Posterior cingulate gyrus (tissue), 11 donors: ENCODE measurements around the gene MYO3A.

Source experiments
- DNase-seq, 10 donors: peaks; one replicate each; pipeline versions ENCODE4 v3.0.0 to v3.0.0-alpha.2; 2020 to 2021; ENCODE audit warnings: mixed read lengths in 3 of 10
- intact Hi-C: fragments of 100-400 bp; cut with DNase I; formaldehyde crosslinking; loops from one replicate; pipeline ENCODE4 v1.15.1; 2023

Gene MYO3A

DNA sequence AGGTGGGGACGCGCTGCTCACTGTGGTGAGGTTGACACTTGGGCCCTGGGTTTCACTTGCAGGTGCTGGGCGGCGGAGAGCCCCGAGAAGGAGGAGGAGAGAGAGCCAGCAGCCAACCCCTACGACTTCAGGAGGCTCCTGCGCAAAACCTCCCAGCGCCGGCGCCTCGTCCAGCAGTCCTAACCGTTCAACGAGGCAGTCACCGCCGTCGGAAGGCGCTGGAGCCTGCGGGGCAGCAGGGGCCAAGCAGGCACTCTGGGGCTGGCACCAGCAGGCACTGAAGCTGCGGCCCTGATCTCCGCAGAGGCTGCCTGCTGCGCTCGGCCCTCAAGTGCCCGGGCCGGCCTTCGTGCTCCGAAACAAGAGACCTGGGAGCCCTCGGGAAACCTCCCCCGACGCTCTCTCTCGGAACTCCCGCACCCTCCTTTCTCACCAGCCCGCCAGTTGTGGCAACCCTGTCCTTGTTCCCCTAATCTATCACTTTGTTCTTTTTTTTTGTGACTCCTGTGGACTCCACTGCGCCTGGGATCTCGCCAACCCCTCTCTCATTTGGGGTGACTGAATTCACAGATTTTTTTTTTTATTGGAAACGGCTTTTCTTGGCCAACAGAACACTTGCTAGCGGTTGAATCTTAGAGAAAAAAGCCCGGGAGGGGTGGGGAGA, 277.9 kb downstream of the MYO3A start:
- peak in 1 of 10 donors; percentile 60 for DNase-seq
- intact Hi-C loops: no loop called here

DNA sequence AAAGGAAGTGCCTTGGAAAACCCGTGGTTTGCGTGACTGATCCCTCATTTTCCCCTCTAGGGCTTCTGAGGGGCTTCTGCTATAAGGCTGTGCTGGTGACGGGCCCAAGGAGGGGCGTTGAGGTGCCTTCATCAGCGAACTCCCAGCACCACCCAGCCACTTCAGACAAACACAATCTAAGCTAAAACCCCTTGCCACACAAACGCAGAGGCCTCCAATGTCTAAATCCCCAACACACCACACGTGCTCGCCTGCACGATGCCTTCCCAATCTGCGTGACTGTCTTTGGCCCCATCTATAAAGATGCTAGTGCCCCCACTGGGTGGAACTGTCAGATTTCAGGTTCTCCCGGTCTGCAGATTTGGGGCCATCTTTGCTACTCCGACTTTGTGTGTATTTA, 278.5 kb downstream of the MYO3A start:
- no peak for DNase-seq

DNA sequence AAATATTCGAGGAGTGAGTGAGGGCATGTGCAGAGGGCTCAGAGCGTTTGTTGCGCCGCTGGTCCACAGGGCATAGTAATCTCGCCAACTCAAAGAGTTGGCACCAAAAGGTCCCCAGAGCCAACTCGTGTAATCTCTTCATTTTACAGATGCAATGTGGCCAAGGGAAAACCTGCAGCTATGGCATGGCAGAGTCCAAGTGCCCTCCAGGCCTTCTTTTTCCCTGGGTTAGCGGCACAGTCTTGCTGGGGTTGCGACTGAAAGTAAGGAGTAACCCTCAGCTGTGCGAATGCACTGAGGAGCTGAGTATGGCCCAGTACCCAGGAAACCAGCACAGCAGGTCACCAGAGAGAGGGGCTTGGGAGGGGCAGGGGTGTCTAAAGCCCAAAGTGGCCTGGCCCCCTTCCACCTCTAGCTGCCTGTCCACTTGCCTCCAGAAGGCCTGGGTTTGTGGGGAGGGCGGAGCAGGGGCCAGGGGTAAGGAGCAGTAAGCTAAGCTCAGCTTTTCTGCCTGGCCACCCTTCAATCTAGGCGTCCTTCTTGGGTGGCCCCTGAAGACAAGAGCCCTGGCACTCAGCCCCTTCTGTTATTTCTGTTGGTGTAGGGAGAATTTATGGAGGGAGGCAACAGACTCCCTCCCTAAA, 279.2 kb downstream of the MYO3A start:
- DNase-seq: no peak
- intact Hi-C loops: no loop called here

More for the DNA sequence above, 278.5 kb downstream of the MYO3A start:
- intact Hi-C loops: no loop called here

DNA sequence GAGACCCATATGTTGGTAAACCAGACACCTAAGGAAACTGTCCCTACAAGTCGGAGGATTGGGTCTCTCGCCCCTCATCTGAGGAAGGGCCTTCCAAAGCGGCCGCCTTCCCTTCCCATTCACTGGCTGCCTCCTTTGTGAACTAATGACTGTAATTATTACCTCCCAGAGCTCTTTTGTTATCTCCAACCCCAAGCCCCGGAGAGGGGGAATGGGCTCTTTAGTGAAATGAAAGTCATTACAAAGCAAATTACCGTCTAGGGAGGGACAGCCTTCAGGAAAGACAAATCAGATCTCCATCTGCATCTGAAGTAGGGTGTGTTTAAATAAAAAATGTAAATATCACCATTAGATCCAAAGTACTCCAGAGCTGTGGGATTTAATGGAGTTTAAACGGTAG, 280.0 kb downstream of the MYO3A start:
- DNase-seq: no peak

DNA sequence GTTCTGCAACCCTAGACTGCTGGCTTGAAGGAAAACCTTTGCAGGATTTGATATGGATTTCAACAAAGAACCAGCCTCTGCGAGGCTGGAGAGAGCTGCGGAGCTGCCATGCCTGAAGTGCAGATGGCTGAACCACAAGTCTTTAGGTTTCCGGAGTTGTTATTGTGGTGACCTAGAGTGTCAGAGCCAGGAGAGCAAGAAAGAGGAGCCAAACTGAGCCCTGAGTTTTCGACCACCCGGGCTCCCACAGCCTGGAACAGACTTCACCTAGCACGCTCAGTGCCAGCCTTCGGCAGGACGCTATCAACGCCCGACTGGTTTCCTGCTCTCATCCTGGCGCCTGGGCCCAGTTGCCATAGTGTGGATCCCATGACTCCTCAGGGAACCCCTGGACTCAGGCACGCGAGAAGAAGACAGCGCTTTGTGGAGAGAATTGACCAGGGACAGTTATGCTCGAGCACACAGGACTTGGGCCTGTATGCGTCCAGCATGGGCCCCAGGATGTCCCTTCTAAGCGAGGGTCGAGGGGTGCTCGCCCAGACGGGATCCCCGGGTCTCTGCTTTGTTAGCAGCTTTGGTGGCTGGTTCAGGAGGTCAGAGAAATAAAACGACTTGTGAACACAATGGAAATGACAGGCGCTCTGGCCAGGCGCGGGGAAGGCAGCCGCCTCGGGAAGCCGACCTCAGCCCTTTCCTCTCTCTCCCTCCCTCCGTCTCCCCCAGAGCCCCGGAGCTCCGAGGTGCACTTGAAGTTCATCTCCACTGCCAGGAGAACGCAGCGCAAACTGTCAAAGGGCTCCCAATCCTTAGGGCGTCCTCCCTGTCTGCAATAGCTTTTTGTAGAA, 280.7 kb downstream of the MYO3A start:
- DNase-seq: no peak
- intact Hi-C loops: no loop called here

More for the DNA sequence above, 280.0 kb downstream of the MYO3A start:
- intact Hi-C loops: no loop called here

DNA sequence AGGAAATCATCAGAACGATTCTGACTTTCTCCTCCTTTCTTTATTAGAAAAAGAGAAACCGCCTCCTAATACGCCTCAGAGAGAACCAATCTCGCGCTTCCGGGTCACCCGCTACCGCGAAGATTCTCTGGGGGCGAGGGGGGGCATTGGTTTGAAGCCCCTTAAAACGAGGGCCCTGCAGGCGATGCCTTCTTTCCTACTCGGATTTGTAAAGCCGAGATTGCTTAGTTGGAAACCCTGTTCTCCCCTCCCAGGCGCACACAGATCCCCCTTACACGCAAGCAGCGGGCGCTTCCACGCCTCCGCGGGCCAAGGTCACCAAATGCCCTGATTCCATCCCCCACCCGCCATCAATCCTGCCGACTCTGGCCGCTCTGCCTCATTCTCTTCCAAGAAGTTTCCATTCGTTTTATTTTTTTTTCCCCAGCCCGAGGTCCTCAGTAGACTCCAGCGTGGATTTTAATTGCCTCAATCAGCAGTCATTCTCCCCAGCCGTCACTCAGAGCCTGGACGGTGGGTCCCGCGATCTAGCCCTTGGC, 281.4 kb downstream of the MYO3A start:
- intact Hi-C loops: no loop called here

DNA sequence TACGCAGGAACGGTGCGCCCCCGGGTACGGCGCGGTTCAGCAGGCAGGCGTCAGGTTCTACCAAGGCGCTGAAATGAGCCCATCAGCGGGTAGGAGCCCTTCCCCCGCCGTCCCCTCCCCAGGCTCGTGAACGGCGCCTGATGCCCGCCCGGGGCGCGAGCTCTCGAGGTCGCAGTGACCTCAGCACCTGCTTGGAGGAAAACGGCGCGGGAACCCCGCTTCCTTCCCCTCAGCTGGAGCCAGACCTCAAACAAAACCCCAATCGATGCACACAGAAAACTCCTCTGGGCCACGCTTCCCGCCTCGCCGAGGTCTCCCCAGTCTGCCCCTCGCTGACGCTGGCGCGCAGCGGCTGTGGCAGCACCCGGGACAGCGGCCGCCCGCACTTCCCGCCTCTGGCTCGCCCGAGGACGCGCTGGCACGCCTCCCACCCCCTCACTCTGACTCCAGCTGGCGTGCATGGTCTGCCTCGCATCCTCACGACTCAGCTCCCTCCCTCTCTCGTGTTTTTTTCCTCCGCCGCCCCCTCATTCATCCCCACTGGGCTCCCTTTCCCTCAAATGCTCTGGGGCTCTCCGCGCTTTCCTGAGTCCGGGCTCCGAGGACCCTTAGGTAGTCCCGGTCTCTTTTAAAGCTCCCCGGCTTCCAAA, 282.0 kb downstream of the MYO3A start:
- DNase-seq: peak in 6 of 10 donors; percentile 17 to 85 (median 63)
- intact Hi-C loops: no loop called here

More for the DNA sequence above, 281.4 kb downstream of the MYO3A start:
- peak in 1 of 10 donors; percentile 67 for DNase-seq

DNA sequence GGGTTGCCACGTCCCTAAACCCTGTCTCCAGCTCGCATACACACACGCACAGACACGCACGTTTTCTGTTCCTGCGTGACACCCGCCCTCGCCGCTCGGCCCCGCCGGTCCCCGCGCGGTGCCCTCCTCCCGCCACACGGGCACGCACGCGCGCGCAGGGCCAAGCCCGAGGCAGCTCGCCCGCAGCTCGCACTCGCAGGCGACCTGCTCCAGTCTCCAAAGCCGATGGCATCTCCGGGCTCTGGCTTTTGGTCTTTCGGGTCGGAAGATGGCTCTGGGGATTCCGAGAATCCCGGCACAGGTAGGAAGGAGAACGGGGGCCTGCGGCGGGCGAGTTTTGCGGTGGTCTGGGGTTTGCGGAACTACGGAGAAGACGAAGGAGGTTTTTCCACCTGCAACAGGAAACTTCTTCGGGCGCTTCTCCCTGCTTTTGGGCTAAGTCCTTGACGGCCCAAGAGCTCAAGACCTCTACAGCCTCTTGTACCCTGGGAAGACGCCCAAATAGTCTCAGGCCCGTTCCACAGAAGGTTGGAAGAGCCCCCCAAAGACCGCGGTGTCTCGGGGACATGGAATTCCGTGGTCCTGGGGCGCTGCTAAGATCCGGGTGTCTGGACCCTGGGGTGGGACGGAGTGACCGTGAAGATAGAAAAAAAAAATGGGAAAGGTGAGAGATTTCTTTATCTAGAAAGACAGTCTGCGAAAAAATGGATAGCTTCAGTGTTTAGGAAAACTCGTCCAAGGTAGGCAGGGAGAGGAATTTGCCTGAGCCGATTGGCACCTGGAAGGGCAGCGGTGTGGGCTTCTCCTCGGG, 282.8 kb downstream of the MYO3A start, which contains the start of gene GAD2:
Gene GAD2, plus strand, starts transcription at position 190 of the 811 bp plus-strand sequence. Its CDS starts 36 bp downstream, at position 226.
- intact Hi-C loops: no loop called here
- DNase-seq: peak in 1 of 10 donors; percentile 69

DNA sequence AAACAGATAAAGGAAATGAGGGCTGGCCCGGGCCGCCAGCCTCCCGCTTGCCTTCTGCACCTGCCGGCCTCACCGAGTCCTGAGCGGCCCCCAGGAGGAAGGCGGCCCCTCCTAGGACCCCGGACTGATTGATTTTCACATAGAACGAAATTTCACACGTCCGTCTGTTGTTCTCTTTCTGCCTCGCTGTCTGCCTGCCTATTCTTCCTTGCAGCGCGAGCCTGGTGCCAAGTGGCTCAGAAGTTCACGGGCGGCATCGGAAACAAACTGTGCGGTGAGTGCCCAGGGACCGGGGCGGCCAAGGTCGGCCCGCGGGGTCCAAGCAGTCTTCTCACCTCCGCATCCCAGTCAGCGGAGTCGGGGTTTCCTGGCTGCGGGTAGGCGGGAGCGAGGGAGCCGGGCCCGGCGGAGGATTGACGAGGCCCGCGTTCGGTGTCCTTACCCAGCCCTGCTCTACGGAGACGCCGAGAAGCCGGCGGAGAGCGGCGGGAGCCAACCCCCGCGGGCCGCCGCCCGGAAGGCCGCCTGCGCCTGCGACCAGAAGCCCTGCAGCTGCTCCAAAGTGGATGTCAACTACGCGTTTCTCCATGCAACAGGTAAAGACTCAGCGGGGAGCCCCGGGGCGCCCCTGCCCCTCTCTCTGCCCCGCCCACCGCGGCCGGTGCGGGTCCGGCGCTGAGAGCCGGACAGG, 283.5 kb downstream of the MYO3A start:
- intact Hi-C loops: no loop called here
- DNase-seq: peak in 1 of 10 donors; percentile 83

DNA sequence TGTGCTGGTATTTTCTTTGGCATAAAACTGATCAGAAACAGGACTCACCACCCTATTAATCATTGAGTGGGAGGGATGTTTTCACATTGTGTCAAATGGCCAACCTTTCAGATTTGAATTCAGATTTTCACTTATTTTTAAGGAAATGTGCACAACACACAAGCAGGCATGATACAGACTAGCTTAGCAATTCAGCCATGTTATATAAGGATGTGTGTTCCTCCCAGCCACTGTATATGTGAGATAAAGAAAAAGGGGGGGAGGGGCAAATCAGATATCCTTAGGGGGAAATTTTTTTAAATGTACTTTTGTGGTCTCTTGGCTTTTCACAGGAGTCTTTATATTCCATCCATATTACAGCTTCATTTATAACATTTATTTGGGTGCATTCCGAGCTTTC, 285.6 kb downstream of the MYO3A start:
- intact Hi-C loops: no loop called here
- no peak for DNase-seq

DNA sequence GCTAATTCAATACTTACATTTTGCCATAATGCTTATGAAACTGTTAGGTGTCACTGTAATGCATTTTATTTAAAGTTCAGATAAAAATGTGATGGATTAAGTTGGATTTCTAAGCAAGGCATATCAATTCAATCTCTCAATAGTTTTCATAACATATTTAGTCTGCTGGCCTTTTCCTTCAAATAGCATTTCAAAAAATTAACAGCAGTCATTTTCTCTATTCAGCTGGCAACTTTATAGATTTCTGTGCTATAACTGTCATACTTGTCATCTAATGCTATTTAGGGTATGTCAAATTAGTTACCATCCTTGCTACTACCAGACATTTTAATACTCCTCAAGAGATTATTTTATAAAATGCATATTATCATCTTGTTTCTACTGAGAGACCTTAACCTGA, 286.9 kb downstream of the MYO3A start:
- intact Hi-C loops: no loop called here
- DNase-seq: no peak

DNA sequence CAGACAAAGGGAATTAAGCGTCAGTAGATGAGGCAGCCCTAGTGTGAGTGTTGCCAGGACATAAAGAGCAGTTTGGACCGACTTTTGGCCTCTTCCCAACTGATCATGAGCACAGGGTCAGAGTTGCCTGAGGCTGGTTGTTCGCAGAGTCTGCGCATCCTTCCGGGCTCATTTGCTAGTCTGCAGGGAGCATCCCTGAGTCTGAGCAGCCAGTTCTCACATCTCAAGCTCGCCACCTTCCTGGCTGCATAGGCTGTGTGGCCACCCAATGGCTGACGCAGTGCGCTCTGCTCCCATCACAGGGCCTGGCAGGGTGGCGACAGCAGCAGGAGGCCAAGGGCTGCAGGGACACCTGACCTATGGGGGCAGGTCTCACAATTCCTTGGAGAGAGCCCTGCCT, 287.5 kb downstream of the MYO3A start:
- DNase-seq: peak in 3 of 10 donors; percentile 17 to 83 (median 68)
- intact Hi-C loops: no loop called here

DNA sequence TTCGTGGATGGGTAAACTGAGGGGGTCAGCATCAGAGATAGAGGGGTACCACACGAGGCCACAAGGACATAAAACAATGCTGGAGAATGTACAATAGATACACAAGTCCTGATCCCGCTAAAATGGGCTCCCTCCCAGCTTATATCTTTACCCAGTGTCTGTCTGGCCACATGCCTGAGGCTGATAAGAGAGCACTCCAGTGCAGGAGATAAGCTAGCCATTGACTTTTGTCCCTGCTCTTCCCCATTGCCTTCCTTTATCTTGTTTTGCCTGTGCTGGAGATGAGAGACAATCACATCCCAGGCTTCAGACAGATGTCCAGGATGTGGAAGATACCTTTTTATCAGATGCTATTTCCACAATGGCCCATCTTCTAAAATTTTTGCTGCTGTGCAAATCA, 288.5 kb downstream of the MYO3A start:
- intact Hi-C loops: no loop called here
- DNase-seq: no peak

DNA sequence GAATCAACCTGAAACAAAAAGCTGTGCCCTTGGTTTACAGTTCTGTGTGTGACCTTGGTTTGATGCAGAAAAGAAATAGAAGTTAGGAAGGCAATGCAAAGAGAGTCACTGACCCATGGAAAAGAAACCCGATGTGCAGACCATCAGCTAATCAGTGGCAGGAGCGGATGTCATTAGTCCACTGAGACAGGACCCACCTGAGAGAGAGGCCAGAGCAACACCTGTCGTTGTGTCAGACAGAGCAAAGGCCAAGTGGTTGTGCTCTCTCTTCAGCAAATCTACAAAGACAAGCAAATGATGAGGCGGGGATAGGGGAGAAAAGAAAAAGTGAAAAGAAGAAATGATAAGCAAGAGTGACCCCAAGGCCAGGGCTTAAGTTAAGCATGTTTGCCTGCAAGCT, 291.3 kb downstream of the MYO3A start:
- intact Hi-C loops: no loop called here
- no peak for DNase-seq

DNA sequence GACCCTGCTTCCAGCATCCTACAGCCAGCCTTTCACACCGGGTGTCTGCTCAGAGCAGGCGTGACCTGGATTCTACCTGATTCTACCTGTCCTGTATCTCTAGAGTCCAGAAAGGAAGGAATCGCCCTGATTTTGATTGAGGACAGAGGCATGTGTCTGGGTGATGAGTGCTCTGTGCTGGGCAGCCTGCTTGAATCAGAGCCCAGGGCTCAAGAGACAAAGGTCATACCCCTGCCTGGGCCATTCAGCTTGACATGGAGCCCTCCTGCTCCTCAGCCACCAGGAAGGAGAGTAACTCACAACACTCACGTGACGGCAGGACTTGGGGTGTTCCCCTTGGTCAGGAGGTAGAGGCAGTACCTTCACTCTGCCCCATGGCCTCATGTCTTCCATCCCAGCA, 293.8 kb downstream of the MYO3A start:
- DNase-seq: peak in 1 of 10 donors; percentile 60
- intact Hi-C loops: no loop called here

DNA sequence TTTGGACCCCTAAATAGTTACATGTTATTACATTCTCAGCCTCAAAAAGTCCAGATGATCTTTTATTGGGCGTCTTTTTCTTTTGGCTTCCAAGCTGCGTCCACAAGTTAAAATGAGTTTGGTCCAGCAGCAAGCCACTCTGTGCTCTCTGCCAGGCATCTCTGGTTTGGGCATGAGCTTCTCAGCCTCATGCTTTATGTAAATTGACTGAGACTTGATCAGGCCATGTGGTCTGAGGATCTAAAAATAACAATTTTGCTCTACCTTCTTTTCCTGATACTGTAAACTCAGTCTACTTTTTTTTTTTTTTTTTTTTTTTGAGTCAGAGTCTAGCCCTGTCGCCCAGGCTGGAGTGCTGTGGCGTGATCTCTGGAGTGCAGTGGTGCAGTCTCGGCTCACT, 298.1 kb downstream of the MYO3A start:
- intact Hi-C loops: no loop called here
- no peak for DNase-seq

DNA sequence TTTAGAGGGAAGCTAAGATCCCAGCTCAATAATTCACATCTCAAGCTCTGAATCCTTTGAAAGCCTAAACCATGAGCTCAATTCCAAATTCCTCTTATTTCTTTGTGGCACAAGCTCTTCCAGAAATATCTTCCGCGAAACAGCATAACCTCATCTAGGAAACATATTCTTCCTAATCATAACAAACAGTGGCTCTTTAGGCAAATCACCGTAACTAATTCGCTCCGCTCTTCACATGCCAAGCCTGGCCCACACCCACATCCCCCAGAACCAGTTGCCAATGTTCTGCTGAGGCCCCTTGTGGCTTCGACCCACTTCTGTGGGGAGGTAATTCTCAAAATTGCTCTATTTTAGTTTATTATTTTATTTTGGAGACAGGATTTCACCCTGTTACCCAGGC, 301.7 kb downstream of the MYO3A start:
- intact Hi-C loops: no loop called here

DNA sequence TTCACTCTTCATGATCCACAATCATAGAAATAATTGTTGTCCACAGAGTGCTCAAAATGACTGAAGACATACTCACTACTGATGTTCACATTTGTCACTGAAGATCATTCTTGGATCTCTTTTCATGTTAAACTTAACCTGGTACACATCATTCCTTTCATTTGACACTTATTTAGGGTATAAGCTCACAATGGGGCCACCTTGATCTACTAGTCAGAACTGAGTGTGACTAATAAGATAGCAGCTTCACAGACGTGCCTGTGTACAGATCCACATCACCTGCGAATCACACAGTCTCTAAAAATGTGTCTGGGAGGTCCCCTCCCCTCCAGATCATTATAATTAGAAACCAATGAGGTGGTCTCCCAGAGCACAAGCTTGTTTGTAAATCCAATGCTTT, 304.3 kb downstream of the MYO3A start:
- DNase-seq: no peak
- intact Hi-C loops: no loop called here

More for the DNA sequence above, 301.7 kb downstream of the MYO3A start:
- DNase-seq: no peak
